Adrenal gland (tissue), 5 donors: ENCODE measurements around the gene CPNE9.

ENCODE experiments used
- POLR2A ChIP-seq, 2 donors: fragments of 450-650 bp; IDR thresholded peaks; one replicate each; pipeline ENCODE4 v1.6.1; 2017; ENCODE audit warnings: antibody characterized with exemption in 2 of 2, mild to moderate bottlenecking in 2 of 2, moderate library complexity in 1 of 2
- TF ChIP-seq, protein P1 (sequence below), 6 experiments: fragments of 450-650 bp in 4 of 6; fragments of 200-600 bp in 2 of 6; sonication (generic) in 1 of 6; IDR thresholded peaks; 1 replicate in 5 of 6; 2 replicates in 1 of 6; pipeline versions ENCODE4 v1.5.1 to v1.8.0; 2016 to 2021; ENCODE audit warnings: antibody characterized with exemption in 6 of 6, mild to moderate bottlenecking in 2 of 6, moderate library complexity in 1 of 6
- donor health status: DM: no; HTN: no; CAD: no.

DNA sequence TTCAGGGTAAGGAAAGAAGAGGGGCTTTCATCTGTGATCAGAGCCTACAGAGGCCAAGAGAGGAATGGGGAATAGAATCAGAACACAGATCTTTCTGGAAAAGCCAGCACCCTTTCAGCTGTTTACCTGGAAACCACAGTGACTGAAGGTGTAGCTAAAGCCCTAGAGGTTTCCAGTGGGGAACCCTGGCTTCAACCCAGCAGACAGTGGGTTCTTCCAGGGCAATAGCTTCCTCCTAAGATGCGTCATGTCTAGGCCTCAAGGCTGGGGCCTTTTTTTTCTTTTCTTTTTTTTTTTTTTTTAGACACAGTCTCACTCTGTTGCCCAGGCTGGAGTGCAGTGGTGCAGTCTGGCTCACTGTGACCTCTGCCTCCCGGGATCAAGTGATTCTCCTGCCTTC, 3.1 kb upstream of the CPNE9 start:
- TF ChIP-seq, protein P1, sequence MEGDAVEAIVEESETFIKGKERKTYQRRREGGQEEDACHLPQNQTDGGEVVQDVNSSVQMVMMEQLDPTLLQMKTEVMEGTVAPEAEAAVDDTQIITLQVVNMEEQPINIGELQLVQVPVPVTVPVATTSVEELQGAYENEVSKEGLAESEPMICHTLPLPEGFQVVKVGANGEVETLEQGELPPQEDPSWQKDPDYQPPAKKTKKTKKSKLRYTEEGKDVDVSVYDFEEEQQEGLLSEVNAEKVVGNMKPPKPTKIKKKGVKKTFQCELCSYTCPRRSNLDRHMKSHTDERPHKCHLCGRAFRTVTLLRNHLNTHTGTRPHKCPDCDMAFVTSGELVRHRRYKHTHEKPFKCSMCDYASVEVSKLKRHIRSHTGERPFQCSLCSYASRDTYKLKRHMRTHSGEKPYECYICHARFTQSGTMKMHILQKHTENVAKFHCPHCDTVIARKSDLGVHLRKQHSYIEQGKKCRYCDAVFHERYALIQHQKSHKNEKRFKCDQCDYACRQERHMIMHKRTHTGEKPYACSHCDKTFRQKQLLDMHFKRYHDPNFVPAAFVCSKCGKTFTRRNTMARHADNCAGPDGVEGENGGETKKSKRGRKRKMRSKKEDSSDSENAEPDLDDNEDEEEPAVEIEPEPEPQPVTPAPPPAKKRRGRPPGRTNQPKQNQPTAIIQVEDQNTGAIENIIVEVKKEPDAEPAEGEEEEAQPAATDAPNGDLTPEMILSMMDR (IDR thresholded peaks at IDR 0.05), result no peak
- TF ChIP-seq POLR2A (IDR thresholded peaks at IDR 0.05), result no peak
